ENCODE data around the gene SDHB. TPM values are rescaled to one million over a fixed set of nuclear protein-coding genes. Genes with fewer than 3 reads are reported as not detected.

Gene SDHB
- total and polyA plus RNA-seq, 2 of the 8 experiments (the other 6 are each of a cell fraction or from before 2014, with no cell fraction given): 84.0 to 98.7 TPM

GRCh38 chr1:16972189-16972895 is 81.5 kb downstream of the SDHB start (continued):
- TF ChIP-seq KDM4A (IDR thresholded peaks at IDR 0.05; ENCODE audit: low read depth, low read length, severe bottlenecking) (no peak), USF2 (IDR thresholded peaks at IDR 0.05; ENCODE audit: low read length) (no peak), CREB1 (IDR thresholded peaks at IDR 0.05) (no peak), GTF2F1 (IDR thresholded peaks at IDR 0.05; ENCODE audit: borderline replicate concordance, low read depth, low read length) (no peak), SP1 (IDR thresholded peaks at IDR 0.05; ENCODE audit: low read depth, low read length) (no peak), RNF2 (IDR thresholded peaks at IDR 0.05; ENCODE audit: borderline replicate concordance, low read depth, low read length, missing control alignments, poor library complexity, severe bottlenecking) (no peak), KDM1A (IDR thresholded peaks at IDR 0.05; ENCODE audit: borderline replicate concordance, low read length) (no peak)
